NCI-H128 (cell line): ENCODE measurements around the gene RAB6D.
"Not testable (repeated sequence)": the region's sequence is repeated elsewhere in the genome, so short reads cannot be mapped to it uniquely, and the experiment has no call there.

Source experiments
- DNase-seq: peaks from one replicate; lab custom pipeline; 2025; ENCODE audit not compliant: unreplicated experiment; lab: John Stamatoyannopoulos, UW

The RAB6D gene

GRCh38 chr2:131363703-131364186, at the start of gene RAB6D:
Gene RAB6D, minus strand, starts transcription at chr2:131364168. Its CDS starts 448 bp downstream, at chr2:131363720.
- not testable (repeated sequence) for DNase-seq

DNA sequence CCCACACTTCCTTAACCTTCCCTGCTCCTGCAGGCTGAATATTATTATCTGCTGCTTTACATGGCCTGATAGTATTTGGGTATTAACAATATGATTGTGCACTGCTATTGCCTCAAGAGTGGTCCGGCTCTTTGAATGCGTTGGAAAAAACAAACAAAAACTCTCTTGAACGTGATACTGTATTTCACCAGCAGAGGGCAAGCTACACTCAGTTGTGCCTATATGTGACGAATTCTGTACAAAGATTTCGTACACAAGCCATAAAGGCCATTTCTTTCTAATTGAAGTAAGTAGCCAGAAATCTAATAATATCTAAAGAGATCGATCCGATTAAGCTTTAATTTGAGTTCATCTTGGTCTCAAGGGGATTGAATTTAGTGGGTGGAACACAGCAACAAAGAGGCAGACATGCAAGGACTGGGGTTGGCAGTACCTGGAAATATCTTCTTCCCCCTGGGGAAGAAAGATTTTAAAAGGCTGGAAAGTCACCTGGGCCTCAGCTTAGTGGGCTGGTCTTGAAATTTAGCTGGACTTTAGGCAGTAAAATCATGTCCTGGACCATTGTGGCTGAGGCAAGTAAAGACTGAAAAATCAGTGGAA, 49.3 kb upstream of the RAB6D start:
- DNase-seq, result peak; percentile 26

DNA sequence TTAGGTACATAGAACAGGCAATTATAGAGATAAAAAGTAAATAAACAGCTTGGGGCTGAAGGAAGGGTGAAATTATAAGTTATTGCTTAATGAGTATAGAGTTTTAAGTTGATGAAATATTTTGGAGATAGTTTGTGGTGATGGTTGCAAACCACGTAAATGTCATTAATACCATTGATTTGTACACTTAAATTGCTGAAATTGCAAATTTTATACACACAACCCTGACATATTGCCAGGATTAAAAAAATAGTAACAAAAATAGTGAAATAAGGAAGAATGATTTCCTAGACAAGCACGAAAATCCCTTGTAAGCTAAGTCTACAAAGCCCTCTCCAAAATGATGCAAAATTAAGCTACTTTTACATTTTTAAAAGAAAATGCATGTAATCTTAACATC, 46.2 kb upstream of the RAB6D start:
- no peak for DNase-seq

DNA sequence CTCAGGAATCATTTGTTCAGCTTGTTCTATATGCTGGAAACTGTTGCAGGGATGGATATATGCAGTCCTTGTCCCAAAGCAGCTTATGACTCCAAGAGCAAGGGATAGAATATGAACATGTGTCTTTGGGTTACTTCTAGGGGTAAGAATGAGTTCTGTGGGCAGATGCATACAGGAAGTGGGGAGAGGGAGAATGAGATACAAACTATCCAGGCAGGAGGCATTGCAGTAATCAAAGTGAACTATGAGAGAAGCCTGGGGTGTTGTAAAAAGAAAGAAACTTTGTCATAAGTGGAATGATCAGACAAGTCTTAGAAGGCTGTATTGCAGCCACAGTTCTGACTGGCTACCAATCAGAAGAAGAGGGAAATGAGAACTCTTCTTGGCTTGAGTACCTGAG, 44.8 kb upstream of the RAB6D start:
- DNase-seq, result no peak

- no peak for DNase-seq
These were observed 44.2 kb upstream of the RAB6D start for GRCh38 chr2:131408207-131408606.

GRCh38 chr2:131404753-131405152, 40.8 kb upstream of the RAB6D start:
- no peak for DNase-seq

GRCh38 chr2:131402320-131403039, 38.5 kb upstream of the RAB6D start:
- DNase-seq, result no peak

DNA sequence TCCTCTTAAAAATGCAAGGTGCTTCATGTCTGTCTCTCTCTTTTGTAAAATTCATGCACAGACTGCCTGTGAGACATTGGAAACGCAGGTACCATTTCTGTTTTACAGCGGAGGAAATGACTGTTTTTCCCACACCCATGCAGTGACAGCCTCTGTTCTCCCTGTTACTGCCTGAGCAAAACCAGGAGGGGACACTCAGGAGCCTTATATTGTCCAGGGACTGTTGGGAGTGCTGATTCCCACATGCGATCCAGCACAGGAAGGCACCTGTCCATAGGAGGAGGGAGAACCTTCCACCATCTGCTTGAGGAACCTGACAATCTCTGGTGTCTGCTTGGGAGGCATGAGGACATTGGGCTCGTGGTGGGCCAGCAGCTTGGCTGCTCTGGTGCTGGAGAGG, 36.9 kb upstream of the RAB6D start:
- DNase-seq, result no peak

DNA sequence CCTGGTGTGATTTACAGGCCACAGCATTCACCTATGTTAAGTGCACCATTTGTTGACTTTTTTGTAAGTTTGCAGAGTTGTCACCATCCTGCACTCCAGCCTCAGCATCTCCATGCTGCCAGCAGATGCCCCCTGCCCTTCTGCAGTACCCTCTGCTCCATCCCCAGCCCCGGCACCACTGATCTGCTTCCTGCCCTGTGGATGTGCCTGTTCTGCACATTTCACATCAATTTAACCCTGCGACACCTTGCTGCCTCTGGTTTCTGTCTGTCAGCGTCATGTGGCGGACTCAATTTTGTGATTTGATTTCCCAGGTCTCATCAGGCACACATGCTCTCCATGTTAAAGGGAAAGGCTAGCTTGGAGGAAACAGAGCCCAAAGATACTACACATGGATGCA, 36.5 kb upstream of the RAB6D start:
- DNase-seq, result not testable (repeated sequence)

DNA sequence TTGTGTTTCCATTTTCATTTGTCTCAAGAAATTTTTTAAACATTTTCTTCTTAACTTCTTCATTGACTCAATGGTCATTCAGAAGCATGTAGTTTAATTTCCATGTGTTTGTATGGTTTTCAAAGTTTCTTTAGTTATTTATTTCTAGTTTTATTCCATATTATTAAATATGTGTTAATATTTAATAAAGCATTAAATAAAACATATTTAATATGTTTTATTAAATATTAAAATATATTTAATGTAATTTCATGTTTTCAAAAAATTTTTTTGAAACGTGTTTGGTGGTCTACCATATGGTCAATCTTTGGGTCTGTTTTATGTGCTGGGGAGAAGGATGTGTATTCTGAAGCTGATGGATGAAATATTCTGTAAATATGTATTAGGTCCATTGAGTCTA, 32.2 kb upstream of the RAB6D start:
- DNase-seq, result not testable (repeated sequence)

DNA sequence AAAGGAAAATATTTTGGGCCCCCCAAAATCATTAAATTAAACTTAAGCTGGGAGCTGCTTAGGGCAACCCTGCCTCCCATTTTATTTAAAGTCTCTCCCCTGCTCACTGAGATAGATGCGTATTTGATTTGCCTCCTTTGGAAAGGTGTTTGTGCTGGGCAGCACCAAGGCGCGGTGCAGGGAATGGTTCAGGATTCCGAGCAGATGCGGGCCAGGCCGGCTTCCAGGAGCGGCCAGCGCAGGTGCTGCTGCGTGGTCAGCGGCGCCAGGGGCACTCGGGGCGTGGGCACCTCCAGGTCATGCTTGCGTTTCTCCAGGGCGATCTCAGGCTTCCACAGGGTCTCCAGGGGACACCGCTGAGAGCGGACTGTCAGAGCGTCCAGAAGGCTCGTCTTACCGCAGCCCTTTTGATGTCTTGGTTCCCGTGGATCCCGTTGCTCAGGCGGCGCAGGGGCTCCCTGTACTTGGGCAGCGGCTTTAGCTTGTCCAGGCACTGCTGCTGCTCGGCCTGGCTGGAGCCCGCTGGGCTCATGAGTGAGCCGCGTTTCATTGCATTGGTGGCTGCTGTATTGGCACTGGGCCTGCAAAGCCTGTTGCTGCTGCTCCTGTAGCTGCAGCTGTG, 31.2 kb upstream of the RAB6D start:
- not testable (repeated sequence) for DNase-seq

GRCh38 chr2:131394147-131394931, 30.4 kb upstream of the RAB6D start:
- no peak for DNase-seq

DNA sequence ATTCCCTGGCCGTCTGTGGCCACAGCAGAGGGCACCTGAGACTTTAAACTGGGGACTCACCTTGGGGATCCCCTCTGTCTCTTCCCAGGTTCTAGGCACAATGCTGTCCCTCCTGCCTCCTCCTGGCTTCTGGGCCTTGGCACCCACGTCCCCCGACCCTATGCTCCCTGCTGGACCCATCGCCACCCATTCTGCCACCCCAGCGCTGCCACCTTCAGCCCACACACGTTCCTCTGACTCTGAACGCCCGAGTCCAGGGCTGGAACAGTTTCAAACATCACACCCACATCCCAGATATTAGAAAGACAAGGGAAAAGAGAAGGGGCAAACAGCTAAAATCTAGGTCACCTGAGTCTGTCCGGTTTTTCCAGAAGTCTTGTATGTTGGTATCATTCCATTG, 28.0 kb upstream of the RAB6D start:
- DNase-seq, result not testable (repeated sequence)

- DNase-seq, result not testable (repeated sequence)
These were observed 27.5 kb upstream of the RAB6D start for GRCh38 chr2:131391471-131391870.

DNA sequence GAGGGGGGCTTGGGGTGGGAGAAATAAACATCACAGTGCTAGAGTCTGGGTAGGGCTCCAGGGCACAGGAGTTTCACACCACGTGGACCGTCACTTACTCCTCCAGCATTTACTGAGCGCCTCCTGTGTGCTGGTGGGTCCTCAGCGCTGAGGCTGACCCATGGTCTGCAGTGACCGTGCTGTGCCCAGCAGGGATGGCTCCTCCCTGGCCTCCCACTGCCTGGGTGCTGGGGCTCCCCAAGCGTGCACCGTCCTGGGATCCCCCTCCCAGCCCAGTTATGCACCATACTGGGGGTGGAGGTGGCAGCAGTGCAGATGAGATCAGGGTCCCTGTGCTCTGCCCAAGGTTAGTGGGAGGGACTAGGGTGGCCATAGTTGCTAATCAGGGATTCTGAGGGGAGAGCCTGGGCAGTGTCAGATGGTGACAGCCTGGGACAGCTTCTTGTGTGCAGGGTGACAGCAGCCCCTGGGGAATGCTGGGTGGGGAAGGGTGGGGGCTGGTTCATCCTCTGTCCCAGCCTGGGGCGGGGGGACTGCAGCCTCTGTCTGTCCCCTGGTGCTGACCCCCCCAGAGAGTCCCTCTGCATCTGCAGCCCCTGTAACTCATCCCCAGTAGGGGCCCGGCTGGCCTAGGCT, 26.6 kb upstream of the RAB6D start:
- not testable (repeated sequence) for DNase-seq

GRCh38 chr2:131389657-131390056, 25.7 kb upstream of the RAB6D start:
- no peak for DNase-seq

DNA sequence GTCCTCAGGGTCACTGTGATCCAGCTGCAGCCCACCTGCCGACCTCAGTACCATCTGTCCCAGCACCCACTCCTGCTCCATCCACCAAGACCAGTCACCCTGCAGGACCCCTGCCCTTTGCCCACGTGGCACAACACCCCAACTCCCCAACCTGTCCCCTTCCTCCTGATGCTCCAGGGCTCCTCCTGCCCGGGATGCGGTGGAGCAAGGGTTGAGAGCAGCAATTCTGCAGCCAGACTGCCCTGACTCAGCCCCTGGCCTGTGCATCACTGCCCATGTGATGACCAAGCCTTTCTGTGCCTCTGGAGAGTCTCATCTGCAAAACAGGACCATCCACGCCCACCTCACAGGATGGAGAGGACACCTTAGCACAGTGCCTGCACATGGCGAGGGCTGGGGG, 24.9 kb upstream of the RAB6D start:
- DNase-seq, result not testable (repeated sequence)

DNA sequence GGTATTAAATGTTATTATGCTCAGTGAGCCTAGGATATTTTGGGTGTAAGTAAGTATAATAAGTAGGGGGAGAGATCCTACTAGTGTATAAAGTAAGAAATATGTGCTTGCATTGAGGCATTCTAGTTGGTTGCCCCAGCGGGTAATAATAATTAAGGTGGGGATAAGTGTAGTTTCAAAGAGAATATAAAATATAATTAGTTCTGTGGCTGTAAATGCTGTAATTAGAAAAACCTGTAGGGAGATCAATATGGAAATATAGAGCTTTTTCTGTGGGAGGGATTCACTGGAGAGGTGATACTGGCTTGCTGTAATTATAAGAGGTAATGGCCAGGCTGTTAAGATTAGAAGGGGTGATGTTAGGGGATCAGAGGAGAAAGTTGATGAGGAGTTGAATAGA, 9.1 kb upstream of the RAB6D start:
- DNase-seq, result not testable (repeated sequence)

DNA sequence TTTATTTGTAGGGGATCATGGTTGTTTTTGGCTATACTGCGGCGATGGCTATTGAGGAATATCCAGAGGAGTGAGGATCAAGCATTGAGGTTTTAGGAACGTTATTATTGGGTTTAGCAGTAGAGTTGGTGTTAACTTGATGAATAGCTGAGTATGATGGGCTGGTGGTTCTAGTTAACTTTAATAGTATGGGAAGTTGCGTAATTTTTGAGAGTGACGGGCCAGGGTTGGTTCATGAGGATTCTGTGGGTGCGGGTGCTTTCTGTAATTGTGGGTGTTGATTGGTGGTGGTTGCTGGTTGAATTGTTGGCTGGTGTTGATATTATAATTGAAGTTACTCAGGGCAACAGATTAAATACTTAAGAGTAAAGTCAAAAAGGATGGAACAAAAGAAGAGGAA, 6.0 kb upstream of the RAB6D start:
- DNase-seq, result no peak

DNA sequence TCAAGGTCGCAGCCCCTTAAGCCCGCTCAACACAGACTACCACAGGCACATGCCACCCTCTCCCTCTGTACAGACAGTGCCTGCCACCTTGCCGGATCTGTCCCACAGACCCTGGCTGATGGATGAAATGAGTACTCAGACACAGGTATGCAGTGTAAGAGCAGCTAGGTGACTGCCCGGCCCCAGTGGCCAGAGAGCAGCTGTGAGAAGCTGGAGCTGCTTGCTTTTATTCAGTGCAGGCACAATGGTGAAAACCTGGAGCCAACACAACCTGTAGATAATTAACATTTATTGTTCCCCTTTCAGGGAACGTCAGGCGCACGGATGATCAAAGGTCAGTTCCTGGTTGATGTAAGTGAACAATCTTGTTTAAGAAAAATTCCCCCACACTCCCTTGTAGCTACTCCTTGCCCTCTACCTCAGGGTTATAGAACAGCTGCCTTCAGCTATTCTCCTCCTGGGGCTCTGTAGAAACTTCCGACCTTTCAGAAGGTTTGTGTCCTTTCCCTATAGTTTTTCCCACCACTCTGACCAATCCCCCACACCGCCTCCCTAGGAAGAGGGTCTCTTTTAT, 4.6 kb upstream of the RAB6D start:
- not testable (repeated sequence) for DNase-seq

GRCh38 chr2:131367352-131367751, 3.4 kb upstream of the RAB6D start:
- DNase-seq, result no peak
